Stimulated activated CD4-positive, alpha-beta T cell treated with anti-CD3 and anti-CD28 coated beads, TNF-alpha, amount 100 ng/mL, for 24 hours (primary cell): Measurements from ENCODE around the gene PYDC1.
"Not testable (repeated sequence)": the region's sequence is repeated elsewhere in the genome, so short reads cannot be mapped to it uniquely, and the experiment has no call there.

Experiments
- DNase-seq, 3 experiments: peaks; one replicate each; pipeline ENCODE4 v3.0.0-alpha.2; 2020; ENCODE audit warnings: low read depth in 3 of 3

Gene PYDC1

DNA sequence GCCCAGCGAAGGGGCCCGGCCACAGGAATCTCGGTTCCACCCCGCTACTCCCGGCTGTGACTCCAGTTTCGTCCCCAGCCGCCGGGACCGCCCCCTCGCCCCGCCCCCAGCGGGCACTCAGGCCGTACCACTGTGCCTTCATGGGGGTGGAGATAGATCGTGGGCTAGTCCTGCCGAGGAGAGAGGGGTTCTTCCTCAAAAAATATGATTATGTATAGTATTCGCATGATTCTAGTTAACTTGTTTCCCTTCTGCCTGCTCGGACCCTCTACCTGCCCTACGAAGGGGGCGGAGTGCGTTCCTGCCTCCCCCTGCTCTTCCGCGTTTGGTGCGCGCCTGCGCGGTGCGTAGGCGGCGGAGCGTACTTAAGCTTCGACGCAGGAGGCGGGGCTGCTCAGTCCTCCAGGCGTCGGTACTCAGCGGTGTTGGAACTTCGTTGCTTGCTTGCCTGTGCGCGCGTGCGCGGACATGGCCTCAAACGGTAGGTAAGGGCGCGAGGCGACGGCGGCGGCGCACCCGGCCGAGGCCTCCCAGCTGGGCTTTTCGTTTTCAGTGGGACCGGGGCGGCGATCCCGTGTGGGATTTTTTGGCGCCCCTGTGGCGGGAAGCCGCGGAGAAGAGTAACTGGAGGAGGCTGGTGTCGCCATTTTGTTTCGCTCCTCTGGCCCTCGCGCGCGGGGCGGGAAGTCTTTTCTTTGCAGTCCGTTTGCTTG, 37.0 kb downstream of the PYDC1 start, which contains the start of gene FUS:
FUS (plus strand) TSS at position 393 of the 713 bp plus-strand sequence; CDS start at position 469, 76 bp downstream.
- peak; percentile 80 to 88 (median 85) for DNase-seq

GRCh38 chr16:31179219-31179746, 37.7 kb downstream of the PYDC1 start:
- no peak for DNase-seq

DNA sequence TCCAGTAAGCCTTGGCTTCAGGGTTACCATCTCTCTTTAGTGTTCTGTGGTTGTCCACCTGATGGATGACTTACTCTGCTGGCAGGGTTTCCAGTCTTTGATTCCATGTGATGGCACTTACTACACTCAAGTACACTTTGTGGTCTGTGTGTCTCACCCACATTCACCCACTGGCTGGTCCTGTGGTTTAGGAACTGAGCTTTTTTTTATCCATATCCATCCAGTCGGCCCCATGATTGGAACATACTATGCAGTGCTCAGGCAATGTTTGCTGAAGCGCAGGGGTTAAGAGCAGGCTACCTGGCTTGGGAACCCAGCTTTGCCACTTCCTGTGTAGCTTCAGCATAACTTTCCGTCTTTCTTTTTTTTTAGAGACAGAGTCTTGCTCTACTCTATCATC, 39.8 kb downstream of the PYDC1 start:
- peak in 1 of 3 experiments; percentile 41 for DNase-seq

DNA sequence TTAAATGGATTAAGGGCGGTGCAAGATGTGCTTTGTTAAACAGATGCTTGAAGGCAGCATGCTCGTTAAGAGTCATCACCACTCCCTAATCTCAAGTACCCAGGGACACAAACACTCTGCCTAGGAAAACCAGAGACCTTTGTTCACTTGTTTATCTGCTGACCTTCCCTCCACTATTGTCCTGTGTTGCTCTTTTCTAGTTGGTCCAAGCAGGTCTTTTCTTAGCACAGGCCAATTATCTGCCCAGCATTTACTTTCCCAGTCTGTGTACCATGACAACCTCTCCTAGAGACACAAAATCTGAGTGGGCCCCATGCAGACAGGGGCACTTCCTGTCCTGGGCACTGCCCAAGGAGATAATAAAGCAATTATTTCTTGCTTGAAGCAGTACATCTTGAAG, 46.9 kb downstream of the PYDC1 start:
- DNase-seq, result not testable (repeated sequence)

DNA sequence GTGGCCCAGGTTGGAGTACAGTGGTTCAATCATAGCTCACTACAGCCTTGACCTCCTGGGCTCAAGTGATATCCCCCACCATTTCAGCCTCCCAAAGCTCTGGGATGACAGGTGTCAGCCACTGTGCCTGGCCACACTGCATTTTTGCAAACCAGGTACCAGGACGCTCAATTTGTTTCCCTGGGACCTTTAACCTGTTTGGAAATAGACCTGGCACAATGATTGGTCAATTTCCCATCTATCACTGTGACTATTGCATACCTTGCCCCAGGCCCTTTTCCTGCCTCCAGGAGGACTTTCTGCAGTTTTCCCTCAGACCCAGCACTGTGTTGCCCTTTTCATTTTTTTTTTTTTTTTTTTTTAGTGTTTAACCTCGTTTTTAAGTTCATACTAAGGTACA, 48.1 kb downstream of the PYDC1 start:
- no peak for DNase-seq

GRCh38 chr16:31167315-31167714, 49.6 kb downstream of the PYDC1 start:
- no peak for DNase-seq
